Medulla oblongata (tissue), 1 donor: ENCODE results near the gene LRRC10.

ENCODE experiments used
- DNase-seq: peaks from one replicate; pipeline ENCODE4 v3.0.0-alpha.2; 2015; ENCODE audit errors: extremely low spot score

The LRRC10 gene

GRCh38 chr12:69570000-69570516 lies 40.6 kb downstream of the LRRC10 start:
- no peak for DNase-seq

- DNase-seq: no peak
Measured at GRCh38 chr12:69569236-69569635, 41.5 kb downstream of the LRRC10 start.

GRCh38 chr12:69566603-69567002 lies 44.1 kb downstream of the LRRC10 start:
- DNase-seq: no peak

GRCh38 chr12:69563166-69563762 lies 47.4 kb downstream of the LRRC10 start:
- DNase-seq: no peak
